ENCODE data around the gene ADAMTSL5. TPM values are rescaled to one million over a fixed set of nuclear protein-coding genes. Genes with fewer than 3 reads are reported as not detected.
A peak's percentile ranks its signal among the peaks of the same experiment; 100 is the strongest.

ADAMTSL5 gene
- total and polyA plus RNA-seq, 9 of the 15 experiments (the other 6 are each of a cell fraction or from before 2014, with no cell fraction given), result 1.0 to 11.6 (median 4.1) TPM

DNA sequence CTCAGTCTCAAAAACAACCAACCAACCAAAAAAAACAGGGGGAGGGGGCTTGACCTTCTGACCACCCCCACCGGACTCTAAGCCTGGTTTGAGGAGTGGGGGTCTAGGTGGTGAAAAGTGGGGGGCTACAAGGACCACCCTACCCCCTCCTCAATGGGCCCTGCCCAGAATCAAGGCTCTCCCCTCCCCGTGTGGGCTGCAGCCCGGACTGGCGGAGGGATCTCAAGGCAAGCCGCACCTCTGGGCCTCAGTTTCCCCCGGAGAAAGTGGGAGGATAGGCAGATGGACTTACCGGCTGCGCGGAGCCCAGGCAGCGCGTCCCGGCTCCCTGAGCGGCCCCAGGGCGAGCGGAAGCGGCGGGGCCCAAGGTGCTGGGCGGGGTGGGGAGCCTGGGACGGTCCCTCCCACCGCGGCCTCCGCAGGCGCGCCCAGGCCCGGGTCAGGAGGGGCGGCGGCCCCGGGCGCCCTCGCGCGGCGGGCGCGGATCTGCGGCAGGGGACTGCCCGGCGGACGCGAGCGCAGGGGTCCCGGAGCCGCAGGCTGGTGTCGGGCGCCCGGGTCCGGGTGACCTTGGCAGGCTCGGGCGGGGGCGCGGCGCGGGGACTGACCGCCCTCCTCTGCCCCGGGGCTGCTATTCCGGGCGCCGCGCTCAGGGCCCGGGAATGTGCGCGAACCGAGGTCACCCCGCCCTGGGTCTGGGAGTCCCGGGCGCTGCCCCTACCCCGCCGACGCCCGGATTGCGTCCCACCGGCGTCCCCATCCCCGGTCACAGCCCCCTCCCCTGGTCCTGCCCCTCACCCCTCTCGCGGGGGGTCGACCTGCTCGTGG, at the start of gene ADAMTSL5 (continued):
- TF ChIP-seq HBP1 (CRISPR knock-in tag; IDR thresholded peaks at IDR 0.05) (no peak), THRAP3 (IDR thresholded peaks at IDR 0.05; ENCODE audit: borderline replicate concordance) (no peak), ZNF766 (CRISPR knock-in tag; conservative IDR thresholded peaks at IDR 0.05) (no peak), ZNF644 (tag; IDR thresholded peaks at IDR 0.05; ENCODE audit: low read depth) (no peak), TOE1 (IDR thresholded peaks at IDR 0.05; ENCODE audit: borderline replicate concordance) (peak; percentile 73; the same call in 1 of the 2 replicates), TOE1 (CRISPR knock-in tag; IDR thresholded peaks at IDR 0.05; ENCODE audit: borderline replicate concordance, low read depth) (no peak), KHSRP (IDR thresholded peaks at IDR 0.05) (no peak), POLR2AphosphoS5 (IDR thresholded peaks at IDR 0.05; ENCODE audit: control insufficient read depth, insufficient read depth, low read depth, low read length) (no peak), HCFC1 (IDR thresholded peaks at IDR 0.05; ENCODE audit: low read depth, low read length) (no peak), POLR2G (IDR thresholded peaks at IDR 0.05; ENCODE audit: low read depth, low read length) (peak; percentile 86), FUS (optimal IDR thresholded peaks at IDR 0.05; ENCODE audit: low read depth, low read length) (no peak), RBM14 (IDR thresholded peaks at IDR 0.05; ENCODE audit: borderline replicate concordance, insufficient read depth, low read depth, low read length) (0 out of 2 replicates have a peak, but pooled peaks have one; percentile 42), MLX (CRISPR knock-in tag; conservative IDR thresholded peaks at IDR 0.05) (0 out of 4 replicates have a peak, but pooled peaks of 1 of the 2 experiments have one; percentile 47), ZKSCAN8 (CRISPR knock-in tag; IDR thresholded peaks at IDR 0.05) (no peak), ZNF511 (CRISPR knock-in tag; IDR thresholded peaks at IDR 0.05) (no peak), ZNF212 (CRISPR knock-in tag; IDR thresholded peaks at IDR 0.05) (no peak), ZNF77 (CRISPR knock-in tag; IDR thresholded peaks at IDR 0.05) (no peak)
- TF ChIP-seq, protein P1, sequence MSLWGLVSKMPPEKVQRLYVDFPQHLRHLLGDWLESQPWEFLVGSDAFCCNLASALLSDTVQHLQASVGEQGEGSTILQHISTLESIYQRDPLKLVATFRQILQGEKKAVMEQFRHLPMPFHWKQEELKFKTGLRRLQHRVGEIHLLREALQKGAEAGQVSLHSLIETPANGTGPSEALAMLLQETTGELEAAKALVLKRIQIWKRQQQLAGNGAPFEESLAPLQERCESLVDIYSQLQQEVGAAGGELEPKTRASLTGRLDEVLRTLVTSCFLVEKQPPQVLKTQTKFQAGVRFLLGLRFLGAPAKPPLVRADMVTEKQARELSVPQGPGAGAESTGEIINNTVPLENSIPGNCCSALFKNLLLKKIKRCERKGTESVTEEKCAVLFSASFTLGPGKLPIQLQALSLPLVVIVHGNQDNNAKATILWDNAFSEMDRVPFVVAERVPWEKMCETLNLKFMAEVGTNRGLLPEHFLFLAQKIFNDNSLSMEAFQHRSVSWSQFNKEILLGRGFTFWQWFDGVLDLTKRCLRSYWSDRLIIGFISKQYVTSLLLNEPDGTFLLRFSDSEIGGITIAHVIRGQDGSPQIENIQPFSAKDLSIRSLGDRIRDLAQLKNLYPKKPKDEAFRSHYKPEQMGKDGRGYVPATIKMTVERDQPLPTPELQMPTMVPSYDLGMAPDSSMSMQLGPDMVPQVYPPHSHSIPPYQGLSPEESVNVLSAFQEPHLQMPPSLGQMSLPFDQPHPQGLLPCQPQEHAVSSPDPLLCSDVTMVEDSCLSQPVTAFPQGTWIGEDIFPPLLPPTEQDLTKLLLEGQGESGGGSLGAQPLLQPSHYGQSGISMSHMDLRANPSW (CRISPR knock-in tag; IDR thresholded peaks at IDR 0.05), result no peak
